C1 segment of cervical spinal cord (tissue), 14 donors: Measurements from ENCODE around the gene ABO.
"Not testable (repeated sequence)": the region's sequence is repeated elsewhere in the genome, so short reads cannot be mapped to it uniquely, and the experiment has no call there.

Experiments used
- DNase-seq, 14 donors: peaks; one replicate each; lab custom pipeline; 2025; lab: John Stamatoyannopoulos, UW

Gene ABO

GRCh38 chr9:133275105-133276000, at the start of gene ABO:
ABO (minus strand) TSS chr9:133275201.
- no peak for DNase-seq

- DNase-seq = no peak
Measured at GRCh38 chr9:133323991-133324703, 49.1 kb upstream of the ABO start.

- no peak for DNase-seq
Measured at GRCh38 chr9:133323211-133323610, 48.2 kb upstream of the ABO start.

- DNase-seq = no peak
Measured at GRCh38 chr9:133322701-133323100, 47.7 kb upstream of the ABO start.

GRCh38 chr9:133321411-133321935, 46.5 kb upstream of the ABO start:
- DNase-seq = no peak

- DNase-seq = no peak
Measured at GRCh38 chr9:133320421-133320881, 45.5 kb upstream of the ABO start.

- DNase-seq = not testable (repeated sequence)
Measured at GRCh38 chr9:133317551-133317950, 42.5 kb upstream of the ABO start.

GRCh38 chr9:133315997-133316396, 41.0 kb upstream of the ABO start:
- DNase-seq = no peak

GRCh38 chr9:133309608-133310007, 34.6 kb upstream of the ABO start:
- no peak for DNase-seq

- DNase-seq = no peak
Measured at GRCh38 chr9:133307301-133307700, 32.3 kb upstream of the ABO start.

- peak in 1 of 14 donors; percentile 57 for DNase-seq
Measured at GRCh38 chr9:133306242-133307204, 31.5 kb upstream of the ABO start.

GRCh38 chr9:133305731-133306130, 30.7 kb upstream of the ABO start:
- no peak for DNase-seq

- no peak for DNase-seq
Measured at GRCh38 chr9:133304477-133305377, 29.7 kb upstream of the ABO start.

- DNase-seq = no peak
Measured at GRCh38 chr9:133304158-133304470, 29.1 kb upstream of the ABO start.

GRCh38 chr9:133303266-133304157, 28.5 kb upstream of the ABO start:
- DNase-seq = no peak

GRCh38 chr9:133301253-133302230, 26.5 kb upstream of the ABO start:
- DNase-seq = no peak

GRCh38 chr9:133299996-133300395, 25.0 kb upstream of the ABO start:
- DNase-seq = not testable (repeated sequence)

- DNase-seq = no peak
Measured at GRCh38 chr9:133294257-133294656, 19.3 kb upstream of the ABO start.
